CD4-positive, alpha-beta T cell treated with Interferon alpha-2 for 1 hour (primary cell): ENCODE data around the gene FAM171A2.
"Not testable (repeated sequence)": the region's sequence is repeated elsewhere in the genome, so short reads cannot be mapped to it uniquely, and the experiment has no call there.

ENCODE experiments used
- DNase-seq, 2 donors: peaks; one replicate each; pipeline ENCODE4 v3.0.0-alpha.2; 2020 to 2022

FAM171A2 gene

DNA sequence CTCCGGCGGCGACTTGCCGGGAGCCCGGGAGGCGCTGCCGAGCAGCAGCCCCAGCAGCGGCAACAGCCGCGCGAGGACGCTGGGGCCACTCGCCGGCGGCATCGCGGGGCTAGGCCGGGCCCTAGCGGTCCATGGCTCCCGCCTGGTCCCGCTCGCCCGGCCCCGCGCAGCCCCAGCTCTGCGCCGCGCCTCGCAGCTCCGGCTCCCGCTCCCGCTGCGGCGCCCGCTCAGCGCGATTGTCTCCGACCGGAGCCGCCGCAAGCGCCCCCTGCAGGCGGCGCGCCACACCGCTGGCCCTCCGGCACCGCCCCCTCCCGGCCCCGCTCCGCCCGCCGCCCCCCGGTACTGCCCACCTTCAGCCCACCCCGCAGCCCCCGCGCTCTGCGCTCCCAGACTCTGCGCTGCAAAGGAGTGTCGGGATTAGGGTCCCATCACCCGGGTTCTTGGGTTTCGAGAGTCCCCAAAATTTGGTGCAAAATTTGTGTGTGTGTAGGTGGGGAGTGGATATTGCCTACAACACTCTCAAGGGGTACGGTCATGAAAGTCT lies at the start of gene FAM171A2:
FAM171A2 (minus strand) TSS at position 241 of the 547 bp plus-strand sequence; CDS start at position 102, 139 bp downstream.
- peak; percentile 58 to 75 for DNase-seq

DNA sequence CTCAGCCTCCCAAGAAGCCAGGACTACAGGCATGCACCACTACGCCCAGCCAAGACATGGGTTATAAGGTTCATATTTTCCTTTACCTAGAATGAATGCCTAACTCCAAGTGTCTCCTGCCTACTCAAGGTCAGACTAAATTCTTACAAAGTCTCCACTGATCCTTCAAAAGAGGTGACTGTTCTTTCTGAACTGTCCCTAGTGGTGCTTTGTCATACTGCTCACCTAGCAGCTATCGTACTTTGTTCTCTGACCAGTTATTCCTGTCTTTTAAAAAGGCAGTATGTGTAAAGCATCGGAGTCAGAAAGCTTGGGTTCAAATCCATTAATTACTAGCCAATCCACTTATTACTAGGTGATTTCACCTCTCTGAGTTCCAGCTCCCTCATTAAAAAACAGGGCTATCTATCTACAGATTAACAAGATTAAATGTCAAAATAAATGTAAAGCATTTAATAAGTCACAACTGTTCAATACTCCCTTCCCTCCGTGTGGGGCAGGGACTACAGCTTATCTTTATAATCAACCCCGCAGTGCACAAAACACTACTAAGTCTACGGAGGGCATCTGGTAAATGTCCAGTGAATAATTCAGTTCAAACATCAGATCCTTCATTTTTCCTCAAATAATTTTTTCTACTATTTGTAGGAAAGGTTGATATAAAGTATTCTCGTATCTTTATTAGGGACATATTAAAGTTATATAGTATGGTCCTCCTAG lies 45.8 kb upstream of the FAM171A2 start:
- no peak for DNase-seq

DNA sequence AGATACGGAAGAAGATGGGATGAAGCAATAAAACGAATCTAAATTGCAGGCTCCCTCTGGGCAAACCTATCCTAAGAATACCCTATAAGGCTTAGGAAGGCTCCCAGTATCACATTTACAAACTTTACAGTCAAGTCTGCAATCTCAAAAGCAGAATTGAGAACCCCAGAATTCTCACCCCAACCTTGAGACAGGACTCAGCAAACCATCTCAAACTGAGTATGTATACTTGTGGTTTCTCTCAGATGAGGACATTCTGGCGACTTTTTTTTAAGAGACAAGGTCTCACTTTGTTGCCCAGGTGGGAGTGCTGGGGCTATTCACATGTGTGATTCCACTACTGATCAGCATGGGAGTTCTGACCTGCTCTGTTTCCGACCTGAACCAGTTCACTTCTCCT lies 45.1 kb upstream of the FAM171A2 start:
- DNase-seq: no peak

DNA sequence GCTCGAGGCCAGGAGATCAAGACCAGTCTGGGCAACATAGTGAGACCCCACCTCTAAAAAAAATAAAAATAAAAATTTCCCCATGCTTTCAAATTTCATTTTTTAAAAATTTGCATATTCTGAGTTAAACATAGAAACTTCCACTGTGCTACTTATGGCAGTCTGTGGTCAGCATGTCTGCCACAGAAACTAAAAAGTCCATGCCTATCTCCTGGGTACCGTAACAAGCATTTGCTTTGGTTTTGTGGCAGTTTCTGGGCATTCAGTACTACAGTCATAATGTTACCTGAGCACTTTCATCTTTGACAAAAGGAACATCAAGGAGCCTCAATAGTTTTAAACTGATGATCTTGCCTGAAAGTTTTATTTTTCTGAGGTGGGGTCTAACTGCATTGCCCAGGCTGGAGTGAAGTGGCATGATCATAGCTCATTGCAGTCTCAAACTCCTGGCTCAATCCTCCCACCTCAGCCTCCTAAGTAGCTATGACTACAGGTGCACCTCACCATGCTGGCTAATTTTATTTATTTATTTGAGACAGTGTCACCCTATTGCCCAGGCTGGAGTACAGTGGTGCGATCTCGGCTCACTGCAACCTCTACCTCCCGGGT lies 39.0 kb upstream of the FAM171A2 start:
- no peak for DNase-seq

DNA sequence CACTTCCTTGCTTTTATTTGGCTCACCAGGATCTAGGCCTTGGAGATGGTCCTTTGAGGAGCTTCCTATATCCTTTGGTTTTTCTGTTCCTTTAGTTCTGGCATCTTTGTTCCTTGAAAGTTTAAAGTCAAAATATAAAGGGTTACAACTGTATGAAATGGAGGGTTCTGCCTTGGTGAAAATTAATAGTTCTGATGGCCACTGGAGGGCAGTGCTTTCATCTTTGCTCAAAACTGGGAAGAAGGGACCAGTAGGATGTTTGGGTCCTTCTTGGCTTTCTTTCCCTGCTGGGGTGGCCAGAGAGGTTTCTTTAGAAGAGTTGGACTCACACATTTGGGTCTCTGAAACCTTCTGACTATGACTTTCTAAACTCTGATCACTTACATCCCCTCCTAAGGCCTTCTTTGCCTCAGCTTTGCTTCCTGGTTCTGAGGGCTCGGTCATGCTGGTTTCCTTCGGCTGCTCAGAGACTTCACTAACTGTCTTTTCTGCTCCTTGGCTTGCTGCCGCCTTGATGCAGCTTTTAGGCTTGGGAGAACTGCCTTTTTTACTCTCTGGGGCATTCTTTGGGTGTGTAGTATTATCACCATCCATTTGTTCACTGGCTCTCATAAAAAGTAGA lies 36.7 kb upstream of the FAM171A2 start:
- DNase-seq: no peak

DNA sequence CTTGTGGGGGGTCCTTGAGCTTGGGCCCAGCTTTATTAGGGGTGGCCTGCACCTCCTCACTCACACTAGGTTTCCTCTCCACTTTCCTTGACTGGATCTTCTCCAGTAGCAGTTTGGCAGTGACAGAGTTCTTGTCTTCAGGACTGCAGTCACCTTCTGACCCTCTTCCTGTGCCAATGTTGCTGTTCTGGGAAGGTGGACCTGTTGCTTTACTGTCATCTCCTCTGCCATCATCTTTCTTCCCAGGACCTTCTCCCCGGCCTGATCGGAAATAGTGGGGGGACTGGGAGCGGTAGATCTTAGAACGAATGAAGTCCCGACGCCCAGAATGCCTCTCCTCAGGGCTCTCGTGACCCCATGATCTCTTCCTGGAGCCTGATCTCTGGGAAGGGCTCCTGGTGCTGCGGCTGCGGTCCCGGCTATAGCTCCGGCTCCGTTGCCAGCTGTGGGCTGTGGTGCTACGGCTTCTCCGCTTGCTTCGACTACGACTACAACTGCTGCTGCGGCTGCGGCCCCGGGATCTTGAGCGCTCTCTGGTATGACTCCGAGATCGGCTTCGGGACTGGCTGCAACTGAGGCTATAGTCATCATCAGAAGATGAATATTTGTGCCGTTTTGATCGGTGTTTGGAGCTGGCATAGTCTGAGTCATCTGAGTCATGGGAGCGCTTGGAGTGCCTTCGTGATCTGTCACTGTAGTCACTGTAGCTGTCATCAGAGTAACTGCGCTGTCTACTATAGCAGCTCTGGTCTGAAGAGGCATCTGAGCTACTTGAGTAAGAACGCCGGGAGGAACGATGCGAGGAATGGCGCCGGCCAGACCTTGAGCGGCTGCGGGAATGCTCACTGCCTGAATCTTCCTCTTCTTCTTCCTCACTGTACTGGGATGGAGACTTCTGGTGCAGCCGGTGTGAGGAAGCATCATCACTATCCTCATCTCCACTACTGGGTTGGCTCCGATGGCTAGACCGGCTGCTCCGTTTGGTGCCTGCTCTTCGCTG lies 35.3 kb upstream of the FAM171A2 start:
- no peak for DNase-seq

DNA sequence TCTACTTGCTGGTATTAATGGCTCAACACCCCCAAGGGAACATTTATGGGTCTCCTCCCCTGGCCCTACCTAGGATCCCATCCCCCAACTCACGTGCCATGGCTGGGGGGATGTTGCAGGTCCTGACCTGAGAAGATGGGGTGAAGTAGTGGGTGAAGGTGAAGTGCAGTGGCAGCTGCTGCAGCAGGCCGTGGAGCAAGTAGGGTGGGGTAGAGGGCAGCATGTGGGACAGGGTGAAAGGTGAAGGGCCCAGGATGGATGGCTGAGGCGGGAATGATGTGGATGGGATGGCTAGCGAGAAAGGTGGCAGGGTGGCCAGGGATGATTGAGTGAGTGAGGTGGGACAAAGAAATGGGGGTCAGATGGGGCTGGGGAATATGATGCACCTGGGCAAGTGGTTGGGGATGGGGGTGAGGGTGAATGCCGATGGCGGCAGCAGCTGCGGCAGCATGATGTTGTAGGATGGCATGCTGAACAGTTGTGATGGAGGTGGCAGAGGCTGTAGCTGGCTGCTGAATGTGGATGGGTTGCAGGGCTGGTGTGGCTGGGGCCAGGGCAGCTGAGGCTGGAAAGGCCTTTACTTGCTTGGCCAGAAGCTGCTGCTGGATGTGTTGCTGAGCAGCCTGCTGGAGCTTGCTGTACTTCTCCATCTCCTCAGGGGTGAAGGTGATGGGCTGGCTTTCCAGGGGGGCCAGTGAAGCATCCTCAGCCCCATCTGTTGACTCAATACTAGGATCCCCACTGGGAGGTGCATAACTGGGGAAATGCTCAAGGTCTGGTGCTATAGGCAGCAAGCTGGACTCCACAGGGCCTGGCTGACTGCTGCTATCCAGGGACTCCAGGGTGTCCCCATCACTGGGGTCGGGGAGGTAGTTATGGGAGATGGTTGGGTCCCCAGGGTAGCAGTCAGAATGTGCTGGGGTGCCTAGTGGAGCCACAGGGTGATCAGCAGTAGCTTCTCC lies 34.1 kb upstream of the FAM171A2 start:
- DNase-seq: no peak

DNA sequence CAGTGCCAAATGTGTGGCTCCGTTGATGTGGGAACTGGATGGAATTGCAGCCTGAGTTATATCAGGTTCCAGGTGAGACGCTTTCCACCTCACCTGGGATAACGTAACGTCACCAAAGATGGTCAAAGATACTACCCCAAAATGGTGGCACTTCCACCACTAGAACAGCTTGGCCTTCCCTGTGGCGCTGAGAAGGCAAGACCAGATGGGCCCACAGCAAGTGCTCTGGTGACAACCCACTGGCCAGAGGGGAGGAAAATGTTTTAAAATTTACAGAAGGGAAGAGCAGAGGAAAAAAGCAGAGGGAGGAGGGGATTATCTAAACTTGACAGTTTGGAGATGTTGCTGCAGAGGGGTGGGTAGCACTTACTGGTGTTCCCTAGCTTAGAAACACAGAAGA lies 33.3 kb upstream of the FAM171A2 start:
- no peak for DNase-seq

DNA sequence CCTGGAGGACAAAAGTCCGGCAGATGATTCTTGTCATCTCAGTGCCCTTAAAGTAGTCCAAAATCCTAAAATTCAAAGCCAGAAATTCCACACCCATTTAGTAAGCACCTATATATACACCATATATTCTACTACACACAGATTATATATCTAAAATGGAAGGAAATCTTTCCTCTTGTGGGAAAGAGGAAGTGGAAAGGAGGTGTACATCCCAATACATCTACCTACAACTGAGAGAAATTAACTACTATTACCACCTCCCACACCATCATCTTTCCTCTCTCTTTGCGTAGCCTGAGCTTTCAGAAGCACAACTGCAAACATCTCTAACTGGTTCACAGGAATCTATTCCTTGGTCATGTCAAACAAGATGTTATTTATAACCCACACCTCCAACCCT lies 31.2 kb upstream of the FAM171A2 start:
- DNase-seq: no peak

DNA sequence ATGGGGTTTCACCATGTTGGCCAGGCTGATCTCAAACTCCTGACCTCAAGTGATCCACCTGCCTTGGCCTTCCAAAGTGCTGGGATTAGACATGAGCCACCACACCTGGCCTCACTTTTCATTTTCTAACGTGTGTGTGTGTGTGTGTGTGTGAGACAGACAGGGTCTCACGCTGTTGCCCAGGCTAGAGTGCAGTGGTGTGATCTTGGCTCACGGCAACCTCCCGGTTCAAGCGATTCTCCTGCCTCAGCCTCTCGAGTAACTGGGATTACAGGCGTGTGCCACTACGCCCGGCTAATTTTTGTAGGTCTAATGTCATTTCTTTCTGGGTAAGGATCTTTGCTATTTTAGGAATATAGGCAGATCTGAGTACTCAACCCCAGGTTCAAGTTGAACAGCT lies 30.5 kb upstream of the FAM171A2 start:
- not testable (repeated sequence) for DNase-seq

DNA sequence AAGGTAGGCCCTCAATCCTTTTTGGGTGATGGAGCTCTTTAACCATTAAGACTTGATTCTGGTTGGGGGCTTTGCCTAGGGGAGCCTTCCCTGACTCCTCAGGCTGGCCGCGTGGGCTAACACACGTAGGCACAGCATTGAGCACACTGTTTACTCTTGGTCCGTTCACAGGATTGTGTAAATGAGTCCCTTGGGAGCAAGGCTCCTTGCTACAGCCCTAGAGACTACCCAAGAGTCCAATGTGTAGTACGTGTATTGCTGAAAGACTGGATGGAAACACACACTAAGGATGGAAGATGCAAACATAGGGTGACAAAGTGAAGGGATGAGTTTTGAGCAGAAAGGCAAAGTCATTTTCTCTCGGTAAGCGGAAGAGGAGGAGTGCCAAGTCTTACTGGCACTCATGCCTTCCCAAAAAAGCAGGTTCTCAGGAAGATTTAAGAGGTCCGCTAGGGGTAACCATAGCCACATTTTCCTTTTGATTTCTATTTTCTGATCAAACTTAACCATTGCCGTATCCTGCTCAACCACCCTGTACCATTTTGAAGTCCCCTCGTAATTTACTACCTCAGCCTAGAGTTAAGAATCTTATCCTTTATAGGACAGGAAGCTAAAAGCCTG lies 26.7 kb upstream of the FAM171A2 start:
- no peak for DNase-seq

DNA sequence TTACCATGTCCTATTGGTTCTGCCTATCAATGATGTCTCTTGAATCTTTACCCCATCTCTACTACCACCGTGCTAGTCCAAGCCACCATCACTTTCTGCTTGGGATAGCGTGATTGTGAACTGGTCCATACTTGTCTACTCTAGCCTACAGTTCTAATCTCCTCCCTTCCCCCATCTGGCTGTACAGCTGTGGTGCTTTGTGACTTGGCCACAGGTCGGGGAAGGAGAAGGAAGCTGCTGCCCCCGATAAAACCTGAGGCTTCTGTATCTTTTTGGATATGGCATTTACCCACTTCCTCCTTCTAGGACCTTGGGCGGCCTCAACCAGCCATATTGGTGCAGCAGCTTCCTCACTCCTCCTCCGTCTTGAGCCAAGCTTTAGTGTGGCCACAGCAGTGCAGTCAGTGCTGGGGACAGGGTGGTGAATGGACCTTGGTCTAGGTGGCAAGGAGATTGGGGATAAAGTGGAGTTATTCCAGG lies 26.1 kb upstream of the FAM171A2 start:
- DNase-seq: peak in 1 of 2 donors; percentile 18

DNA sequence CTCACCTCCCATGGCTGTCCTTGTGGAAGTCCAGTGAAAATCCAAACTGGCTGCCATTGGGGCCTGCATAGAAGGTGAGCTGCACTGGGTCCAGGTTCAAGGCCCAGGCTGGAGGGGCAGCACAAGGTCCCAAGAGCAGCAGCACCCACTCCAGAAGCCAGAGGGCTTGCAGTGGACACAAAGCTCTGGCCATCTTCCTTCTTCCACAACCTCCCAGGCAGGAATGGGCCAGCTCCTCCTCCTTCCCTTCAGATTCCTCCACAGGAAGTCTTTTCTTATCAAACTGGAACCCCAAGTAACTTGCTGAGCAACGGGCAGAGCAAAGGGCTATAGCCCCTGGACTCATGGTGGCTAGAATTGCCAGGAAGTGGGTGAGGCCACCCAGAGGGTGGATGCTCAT lies 25.6 kb upstream of the FAM171A2 start, which contains the start of gene ITGA2B:
ITGA2B (minus strand) TSS at position 369 of the 400 bp plus-strand sequence; CDS start at position 193, 176 bp downstream.
- DNase-seq: no peak

DNA sequence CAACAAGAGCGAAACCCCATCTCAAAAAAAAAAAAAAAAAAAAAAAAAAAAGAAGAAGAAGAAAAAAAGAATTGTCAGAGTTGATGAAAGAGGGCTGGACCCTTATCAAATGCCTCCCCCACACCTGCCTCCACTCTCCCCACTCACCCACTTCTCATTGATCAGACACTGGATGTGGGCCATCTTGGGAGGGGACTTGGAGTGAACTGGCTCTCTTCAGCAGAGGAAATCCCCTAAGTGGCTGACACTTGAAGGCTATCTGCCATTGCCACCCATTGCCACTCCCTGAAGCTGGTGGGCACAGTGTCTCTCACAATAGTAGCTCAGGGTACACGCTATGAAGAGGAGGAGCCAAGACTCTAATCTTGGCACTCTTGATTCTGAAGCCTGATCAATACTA lies 24.2 kb upstream of the FAM171A2 start:
- no peak for DNase-seq

DNA sequence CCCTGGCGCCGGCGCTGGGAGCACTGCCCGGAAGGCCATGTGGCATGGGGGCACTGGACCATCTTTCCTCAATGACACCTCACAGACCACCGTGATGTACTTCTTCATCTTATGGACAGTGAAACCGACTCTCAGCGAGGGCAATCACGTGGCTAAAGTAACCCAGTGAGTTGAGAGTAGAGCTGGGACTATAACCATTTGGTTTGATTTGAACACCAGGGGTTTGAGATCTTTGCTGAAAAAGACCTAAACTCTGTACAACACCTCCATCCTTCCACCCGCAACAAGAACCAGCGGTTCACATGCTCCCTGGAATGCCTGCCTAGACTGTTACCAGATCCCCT lies 22.5 kb upstream of the FAM171A2 start:
- no peak for DNase-seq

DNA sequence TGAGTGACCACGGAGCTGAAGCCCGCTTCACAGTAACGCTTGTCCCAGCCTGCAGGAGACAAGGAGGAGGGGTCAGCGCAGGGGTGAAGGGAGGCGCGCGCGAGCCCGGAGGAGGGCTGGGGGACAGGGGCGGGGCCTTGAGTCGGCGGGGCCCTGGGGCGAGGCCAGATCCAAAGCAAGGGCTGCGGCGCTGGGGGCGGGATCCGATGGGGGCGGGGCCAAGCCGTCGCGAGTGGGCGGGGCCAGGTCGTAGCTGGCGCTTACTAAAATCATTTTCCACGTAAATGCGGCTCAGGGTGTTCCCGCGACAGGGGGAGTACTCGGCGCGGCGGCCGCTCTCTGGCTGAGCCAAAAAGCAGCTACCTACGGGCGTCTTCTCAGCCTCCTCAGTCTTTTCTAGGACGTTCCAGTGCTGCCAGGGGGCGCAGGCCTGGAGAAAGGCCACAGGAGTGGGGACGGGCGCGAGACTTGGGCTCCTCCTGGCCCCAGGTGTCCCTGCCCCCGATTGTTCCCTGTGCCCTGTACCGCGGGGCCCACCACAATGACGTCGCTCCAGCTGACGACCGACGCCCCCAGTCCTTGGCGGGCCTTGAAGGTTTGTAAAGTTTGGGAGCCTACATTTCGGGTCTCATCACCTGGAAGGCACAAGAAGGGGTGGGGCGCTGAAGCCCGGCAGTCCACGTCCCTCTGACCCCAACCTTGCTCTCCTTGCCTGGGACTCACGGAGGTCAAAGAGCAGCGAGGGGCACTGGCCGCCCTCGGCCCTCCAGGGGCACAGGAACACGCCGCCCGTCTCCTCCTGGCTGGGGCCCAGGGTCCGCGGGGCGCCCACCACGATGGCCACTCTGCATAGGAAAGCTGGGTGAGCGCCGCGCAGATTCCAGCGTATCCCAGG lies 21.9 kb upstream of the FAM171A2 start:
- DNase-seq: peak; percentile 83 to 89

DNA sequence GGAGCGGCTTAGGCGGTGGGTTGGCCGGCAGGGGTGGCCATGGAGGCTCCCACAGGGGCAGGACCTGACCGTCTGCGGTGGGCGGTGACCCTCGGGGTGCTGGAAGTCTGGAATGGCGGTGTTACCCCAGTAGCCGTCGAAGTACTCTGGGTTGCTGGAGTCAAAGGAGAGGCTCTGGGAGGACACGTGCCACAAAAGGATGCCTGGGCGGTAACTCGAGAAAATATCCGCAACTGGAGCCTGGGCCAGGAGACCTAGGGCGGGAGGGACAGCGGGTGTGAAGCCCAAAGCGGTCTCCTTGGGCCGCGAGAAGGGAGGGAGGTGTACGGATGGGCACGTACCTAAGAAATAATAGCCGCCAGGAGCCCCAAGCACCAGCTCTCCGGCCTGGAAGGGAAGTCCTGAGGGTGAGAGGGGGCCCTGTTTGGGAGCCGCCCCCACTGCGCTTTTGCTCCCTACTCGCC lies 21.2 kb upstream of the FAM171A2 start:
- DNase-seq: no peak

DNA sequence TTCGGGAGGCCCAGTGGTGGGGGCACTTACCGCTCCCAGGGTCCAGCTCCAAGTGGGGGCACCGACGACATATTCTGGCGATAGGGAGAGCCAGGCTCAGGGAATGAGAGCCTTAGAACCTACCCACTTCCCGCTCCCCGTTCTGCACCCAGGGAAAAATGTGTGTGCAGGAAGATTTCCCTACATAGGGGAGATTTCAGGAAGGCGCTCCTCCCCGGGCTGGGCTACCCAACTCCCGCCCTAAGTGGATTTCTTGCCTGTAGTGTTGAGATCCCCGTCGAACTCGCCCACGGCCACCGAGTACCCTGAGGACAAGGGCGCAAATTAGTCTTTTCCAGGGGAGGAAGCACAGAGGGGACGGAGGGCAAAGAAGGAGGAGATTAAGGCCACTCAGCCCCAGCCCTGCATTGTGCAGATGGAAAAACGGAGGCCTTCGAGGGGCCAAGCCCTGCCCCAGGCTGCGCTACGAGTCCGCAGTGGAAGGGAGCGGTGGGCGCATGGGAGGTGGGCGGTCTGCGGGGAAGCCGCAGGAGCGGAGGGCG lies 20.7 kb upstream of the FAM171A2 start:
- no peak for DNase-seq

DNA sequence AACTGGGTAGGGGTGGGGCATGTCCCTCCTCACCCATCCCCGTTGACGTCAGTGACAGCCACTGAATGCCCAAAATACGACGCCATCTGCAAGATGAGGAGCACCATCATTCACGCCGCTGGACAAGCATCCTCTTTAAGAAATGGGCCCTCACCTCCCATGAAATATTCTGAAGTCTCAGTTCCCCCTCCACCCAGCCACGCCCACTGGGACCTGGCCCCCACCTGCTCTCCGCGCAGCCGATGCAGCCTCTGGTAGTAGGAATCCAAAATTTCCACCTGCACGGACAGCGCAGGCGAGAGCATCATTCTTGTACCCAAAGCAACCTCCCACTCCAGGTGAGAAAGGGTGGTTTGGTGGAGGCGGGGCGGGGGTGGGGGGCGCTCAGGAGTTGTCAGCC lies 20.2 kb upstream of the FAM171A2 start:
- DNase-seq: no peak
